DMS79 treated with DMSO at 0.1 percent for 48 hours (cell line): ENCODE data around the gene ZNF800.

ENCODE experiments used
- DNase-seq: peaks from one replicate; lab custom pipeline; 2025; lab: John Stamatoyannopoulos, UW

The ZNF800 gene

DNA sequence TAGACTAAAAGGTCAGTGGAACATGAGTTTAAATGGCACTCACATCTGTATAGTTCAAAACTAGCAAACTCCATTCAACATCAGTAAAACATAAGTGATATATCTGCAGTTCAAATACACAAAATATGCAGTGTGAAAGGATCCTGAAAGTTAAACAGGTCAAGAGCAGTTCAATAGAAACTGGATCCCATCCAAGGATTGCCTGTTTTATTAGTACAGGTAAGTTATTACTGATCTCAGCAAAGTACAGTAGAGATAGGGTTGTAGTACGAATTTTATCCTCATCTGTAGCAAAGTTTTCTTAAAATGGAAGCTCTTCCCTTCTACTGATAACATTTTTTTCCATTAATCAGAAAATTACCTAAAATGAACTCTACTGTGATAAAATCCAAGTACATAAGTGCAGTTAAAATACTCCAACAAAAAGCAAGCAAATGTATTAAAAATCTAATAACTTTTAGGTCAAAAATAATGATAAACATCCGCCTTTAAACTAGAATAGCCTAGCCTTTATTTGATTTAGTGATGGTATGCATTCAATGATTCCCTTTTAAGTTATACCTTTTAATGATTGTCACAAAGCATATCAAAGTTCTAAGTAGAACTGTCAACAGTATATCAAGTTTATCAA lies 2.2 kb downstream of the ZNF800 start:
- no peak for DNase-seq

DNA sequence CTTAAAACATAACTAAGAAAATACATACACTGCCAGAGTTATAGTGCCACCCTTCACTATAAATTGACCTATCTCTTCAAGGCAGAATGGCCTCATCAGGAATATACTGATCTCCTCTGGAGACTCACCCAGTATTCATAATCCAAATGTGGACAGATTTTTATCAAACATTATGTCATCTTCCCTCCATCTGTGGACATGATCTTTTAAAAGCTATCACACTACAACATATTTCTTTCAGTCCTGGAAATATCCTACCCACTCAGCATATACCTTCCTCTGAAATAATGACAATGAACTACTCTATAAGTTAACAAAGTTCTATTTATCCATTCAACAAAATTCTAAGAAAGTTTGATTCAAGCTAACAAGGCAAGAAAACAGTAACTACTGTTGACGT lies 3.2 kb downstream of the ZNF800 start:
- DNase-seq, result no peak

DNA sequence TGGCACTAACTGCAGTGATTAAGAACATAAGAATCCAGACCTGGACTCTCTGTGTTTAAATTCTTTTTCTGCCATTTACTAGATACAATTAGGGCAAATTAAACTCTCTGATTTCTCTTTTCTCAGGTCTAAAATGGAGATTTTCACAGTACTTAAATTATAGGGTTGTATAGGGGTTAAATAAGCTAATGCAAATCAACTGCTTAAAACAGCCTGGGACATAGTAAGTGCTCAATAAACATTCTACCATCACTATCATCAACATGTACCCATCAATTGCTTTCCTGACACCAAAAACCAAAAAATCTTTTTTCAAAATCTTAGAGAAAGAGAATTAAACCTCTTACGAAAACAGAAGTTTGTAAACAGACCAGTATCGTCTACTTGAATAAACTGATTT lies 4.5 kb downstream of the ZNF800 start:
- no peak for DNase-seq

DNA sequence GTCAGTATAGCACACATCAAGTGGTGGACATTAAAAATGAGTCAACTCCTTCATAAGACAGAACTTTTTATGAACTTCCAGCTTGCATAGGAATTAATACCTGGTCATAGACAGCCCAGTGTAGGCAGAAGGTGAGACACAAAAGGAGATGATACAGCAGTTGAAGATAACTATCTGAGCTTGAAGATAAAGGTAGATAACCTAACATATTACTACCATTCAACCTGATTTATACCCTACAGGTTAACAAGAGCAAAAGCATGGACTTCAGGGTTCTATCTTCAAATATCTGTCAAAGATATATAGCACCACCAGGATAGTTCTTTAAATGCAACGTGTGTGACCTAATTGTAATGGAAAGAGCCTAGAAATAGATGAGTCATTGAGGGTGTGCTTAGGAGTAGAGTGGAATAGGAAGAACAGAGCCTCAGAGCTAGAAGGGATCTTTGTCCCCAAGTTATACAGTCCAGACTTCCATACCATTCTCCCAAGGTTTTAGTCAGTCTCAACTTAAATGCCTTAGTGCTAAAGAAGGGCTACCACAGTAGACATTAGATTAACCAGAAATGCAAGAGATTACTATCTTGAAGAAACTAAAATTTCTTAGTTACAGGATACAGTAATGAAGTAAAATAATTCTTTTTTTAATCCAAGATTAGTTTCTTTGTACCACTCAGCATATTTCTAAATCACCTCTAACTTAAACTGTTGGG lies 9.2 kb downstream of the ZNF800 start:
- no peak for DNase-seq

DNA sequence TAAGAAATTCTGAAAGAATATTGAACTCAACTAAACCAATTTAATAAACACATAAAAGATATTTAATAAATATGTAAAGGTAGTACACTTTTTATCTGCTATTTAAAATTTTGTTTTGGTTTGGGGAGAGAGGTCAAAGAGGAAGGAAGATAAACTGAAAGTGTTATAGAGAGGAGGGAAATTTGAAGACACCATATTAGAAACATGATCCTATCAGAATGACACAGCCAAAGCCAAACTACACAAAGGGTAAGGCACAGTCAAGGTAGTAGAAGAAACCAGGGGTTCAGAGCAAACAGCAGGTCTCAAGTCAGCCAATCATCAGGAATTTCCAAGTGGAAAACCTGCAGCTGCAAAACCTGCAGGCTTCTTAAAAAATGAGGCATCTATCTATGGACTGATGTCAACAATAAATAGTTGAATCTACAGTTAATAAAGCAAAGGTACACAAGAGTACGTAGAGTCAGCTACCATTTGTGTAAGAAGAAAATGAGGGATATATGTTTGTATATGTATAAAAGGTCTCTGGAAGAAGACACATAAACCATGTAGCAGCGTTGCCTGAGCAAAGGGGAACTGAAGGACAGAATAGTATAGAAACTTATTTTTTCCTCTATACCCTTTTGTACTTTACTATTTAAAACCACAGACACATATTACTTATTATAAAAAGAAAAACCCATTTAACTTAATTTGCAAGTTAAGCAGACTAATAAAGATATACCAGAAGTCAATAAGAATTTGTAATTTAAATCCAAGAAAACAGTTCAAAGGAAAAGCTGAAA lies 10.0 kb downstream of the ZNF800 start:
- DNase-seq, result no peak

DNA sequence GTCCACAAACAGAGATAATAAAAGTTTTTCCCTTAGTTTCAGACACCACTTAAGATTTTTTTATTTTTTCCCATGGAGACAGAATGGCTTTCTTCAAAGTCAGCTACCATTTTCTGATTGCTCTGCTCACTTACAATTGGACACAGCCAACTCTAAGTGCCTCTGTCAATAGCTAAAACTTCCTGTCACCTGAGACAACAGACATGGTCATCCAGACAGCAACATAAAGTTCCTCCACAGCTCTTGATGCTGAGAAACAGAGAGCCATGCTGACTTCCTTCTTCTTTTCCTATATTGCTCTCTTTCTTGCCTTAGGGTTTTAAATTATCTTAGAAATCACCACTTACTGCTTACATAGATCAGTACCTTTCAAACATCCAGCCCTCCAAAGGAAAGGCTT lies 12.0 kb downstream of the ZNF800 start:
- DNase-seq, result no peak

DNA sequence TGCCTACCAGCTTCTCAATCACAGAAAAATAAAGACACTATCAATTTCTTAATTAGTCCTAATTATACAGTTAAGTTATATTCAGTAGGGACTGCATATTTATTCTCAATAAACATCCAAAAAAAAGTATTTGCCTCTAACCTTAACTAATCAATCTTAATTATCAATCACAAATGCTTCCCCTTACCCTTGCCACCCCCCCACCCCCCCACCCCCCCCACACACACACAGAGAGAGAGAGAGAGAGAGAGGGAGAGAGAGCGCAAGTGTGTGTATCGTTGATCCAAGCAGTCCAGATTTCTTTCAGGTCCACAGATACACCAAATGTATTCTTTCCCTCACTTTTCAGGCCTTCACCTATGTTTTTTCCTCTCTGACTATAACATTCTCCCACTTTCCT lies 12.9 kb downstream of the ZNF800 start:
- no peak for DNase-seq

DNA sequence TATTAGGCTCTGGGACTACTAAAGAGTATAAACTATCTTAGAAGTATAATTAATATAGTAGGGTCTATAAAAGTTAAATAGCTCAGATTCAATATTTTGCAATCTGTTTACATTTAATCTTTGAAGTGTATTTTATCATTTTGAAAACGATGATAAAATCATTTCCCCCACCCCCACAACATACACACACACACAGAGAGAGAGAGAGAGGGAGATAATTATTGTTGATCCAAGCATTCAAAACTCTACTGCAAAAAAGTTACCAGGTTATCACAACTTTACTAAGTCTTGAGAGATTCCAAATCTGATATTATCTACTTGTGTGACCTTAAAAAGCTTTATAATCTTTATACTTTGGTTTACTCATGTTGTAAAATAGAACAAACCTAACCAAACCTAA lies 14.0 kb downstream of the ZNF800 start:
- no peak for DNase-seq

DNA sequence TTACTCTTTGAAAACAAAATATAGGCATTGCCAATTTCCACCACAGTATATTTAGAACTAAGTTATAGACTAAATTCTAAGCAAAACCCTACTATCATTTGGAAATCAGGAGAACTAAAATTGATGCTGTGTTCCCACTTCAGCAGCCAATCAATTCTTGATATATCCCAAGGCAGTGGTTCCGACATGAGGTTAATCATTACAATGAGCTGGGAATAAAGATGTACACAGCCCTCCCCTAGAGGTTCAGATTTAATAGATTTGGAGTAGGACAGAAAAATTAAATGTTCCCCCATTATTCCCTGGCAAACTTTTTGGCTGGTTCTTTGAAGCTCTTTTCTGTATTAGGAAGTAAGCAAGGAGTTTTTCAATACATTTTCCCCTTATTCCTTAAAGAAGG lies 15.1 kb downstream of the ZNF800 start:
- DNase-seq, result no peak

DNA sequence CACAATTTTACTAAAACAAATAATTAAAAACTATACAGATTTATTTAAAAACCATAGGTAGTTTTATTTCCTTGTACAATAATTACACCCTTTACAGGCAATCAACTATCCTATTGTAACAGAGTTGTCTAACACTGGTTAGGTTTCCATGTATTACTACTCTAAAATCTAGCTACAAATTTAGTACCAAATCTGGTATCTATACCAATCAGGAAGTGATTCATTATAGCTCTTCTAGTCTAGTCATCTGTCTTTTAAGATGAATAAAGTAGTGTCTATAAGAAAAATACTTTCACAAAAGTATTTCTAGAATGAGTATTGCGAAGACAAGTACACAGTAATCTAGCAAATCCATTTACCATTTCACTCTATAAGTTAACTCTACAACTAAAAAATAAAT lies 16.9 kb downstream of the ZNF800 start:
- no peak for DNase-seq

DNA sequence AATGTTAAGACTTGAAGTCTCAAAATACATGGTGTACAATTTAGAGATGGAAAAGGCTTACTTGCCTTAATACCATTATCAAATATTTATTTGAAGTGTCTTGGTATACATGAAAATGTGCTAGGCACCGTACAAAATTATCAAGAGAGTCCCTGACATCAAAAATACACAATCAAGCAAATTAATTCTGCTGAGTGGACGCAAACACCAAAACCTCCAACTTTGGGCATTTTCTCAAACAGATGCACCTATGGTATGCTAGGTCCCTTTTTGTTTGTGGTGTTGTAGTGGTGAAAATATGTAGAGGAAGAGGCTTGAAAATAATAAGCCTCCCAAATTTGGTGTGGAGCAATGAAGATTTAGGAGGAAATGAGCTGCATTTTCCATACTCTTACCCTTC lies 24.8 kb downstream of the ZNF800 start:
- no peak for DNase-seq

DNA sequence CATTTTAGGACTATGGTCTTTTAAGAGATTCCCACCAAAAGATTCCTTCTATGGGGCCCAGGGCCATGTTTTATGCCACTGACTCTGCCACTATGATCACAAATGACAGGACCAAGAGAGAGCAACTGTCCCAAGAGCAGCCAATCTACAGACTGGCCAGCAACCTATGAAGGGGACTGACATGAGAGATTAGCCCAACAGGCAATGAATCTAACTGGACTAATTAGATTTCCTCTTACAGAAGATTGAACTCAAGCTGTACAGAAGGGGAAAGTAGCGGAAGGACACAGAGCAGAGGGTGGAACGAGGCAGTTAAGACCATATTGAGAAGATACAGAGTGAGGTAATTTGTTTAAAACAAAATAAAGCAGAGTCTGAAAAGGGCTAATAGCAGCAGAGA lies 25.8 kb downstream of the ZNF800 start:
- no peak for DNase-seq

DNA sequence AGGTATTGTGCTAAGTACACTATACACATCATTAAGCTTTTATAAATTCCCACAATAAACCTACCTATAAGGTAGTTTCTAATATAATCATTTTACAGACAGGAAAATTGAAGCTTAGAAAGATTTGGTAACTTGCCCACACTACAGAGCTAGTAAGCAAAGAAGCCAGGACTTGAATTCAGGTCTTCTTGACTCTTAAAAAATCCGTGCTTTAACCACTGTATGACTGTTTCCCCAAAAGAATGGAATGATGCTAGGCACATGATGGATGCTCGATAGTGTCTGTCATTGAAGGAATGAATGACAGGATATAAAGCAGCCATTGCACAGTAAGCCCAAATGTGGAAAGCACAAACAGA lies 26.6 kb downstream of the ZNF800 start:
- DNase-seq, result no peak

DNA sequence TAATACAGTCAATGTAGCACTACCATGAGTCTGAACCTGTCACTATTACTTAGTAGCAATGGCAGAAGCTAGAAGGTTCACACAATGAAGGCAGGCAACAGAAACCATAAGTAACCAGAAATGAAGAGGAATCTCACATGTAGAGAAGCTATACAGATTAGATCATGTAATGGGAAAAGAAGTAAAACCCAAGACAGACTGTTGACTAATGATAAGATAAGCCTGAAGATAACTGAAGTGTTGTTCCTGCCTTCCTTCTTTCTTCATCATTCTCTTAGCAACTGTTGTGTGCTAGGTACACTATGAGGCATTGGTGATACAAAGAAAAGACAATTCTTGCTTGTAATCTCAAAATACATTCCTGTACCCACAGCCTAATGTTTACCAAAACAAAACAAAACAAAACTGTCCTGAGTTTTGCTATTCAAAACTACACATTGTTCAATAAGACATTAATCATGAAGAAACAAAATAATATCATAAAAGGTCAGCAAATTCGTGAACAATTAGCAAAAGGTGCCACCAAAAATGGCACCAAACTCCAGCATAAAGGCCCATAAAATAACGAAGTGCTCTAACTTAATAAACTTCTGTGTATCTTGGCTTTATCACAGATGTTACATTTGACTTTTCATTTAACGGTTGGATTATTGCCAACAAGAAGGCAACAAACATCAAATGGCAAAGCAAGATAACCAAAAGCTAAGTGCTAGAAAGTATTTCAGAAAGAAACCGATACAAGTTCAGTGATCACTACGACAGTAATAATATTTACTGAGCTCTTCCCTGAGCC lies 27.1 kb downstream of the ZNF800 start:
- no peak for DNase-seq

DNA sequence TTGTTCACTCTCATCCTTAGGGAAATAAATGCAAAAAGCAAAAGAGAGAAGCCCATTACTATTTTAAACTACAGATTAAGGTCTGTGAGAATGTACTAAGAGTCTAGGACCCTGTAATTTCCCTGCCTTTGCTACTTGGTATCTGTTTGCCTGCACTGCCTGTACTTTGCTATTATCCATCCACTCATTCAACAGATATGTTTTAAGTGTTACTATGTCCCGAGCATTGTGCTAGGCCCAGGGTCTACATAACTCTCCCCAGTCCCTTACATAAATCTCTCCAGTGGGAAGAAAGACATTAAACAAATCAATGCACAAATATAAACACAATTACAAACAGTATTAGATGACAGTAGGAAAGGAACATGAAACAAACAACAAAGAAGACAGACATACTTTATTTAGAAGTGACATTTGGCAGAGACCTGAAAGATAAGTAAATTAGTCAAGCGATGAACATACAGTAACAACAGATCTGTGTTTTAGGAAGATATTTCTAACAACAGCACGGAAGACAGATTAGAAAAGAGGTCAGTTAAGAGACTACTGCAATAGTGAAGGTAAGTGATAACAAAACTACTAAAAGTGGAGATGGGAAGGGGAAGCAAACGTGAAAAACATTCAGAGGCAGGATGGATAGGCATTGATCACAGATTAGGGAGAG lies 30.0 kb downstream of the ZNF800 start:
- DNase-seq, result no peak

DNA sequence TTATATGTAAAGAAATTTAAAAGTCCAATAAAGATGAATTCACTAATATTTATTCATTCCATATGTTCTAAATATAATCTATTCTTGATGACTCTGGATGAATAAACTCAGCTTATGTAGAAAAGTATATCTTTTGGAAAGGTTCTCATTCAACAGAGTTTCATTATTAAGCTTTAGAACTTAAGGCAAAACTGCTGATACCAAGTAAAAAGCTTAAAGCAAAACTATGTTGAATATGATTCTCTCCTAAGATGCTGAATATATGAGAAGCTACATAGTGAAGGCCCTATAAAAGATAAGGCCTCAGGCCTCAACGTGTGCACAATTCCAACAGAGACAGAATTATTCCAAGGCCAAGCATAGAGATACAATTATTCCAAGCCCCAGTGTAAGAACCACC lies 30.8 kb downstream of the ZNF800 start:
- DNase-seq, result no peak

DNA sequence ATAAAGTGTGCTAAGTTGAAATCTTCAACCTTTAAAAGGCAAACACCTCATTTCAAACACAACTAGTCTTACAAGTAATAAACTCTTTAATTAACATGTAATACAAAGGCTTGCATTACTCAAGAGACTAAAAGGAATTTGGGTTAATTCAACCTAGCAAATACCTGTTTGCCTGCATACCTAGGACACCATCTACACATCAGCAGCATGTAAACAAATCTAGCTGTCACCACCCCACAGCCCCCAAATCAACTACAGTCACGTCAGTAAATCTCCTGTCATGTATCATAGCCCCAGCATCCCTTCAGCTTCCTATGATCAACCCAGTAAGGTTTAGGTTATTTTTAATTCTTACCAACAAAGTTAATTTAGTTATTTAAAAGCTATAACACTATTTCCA lies 33.5 kb downstream of the ZNF800 start:
- no peak for DNase-seq

DNA sequence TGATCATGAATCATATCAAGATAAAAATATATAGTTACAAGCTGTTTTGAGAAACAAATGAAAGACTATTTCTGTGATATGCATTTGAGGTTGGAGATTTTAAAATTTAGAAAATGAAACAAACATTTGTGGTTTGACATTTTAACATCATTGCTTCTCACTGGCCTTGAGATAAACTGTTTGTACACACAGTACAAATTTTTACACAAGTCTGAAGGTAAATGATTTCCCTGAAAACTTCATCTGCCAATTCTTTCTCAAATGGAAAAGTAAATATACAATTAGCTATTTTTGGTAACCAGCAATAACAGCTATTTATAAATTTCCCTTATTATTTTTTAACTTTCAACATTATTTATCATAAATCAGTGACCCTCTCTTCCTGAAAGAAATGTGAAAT lies 38.6 kb downstream of the ZNF800 start:
- no peak for DNase-seq

DNA sequence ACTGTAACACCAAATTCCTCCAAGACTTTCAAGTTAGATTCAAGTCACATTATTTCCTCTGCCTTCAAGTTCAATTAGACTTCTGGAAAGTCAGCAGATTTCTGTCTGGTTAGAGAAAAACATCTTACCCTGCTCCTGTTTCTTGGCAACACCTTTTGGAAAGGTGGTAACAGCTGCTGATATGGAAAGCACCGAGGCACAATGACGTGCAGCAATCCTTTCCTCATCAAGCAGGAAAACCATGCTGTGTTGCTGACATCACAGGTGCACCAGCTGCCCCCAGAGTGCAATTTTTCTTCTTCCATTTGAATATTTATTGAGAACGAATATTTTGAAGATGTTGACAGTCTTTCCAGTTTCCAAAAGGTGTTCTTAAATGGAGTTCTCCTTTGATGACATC lies 41.9 kb downstream of the ZNF800 start:
- no peak for DNase-seq

DNA sequence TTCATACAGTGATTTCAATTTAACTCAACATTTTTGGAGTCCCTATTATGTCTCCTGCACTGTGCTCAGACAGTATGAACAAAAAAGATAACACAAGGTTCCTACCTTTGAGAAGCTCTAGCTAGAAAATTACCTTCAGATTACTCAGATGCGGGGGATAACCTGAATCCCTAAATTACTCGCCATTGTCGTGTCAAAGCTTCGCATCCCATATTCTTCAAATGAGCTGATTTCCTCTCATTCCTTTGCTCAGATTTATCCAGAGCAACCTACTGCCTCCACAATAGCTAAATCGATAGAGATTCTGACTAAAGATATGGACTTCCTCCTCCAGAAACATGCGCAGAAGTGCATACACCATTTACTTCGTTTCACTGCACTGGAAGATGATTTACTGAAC lies 42.6 kb downstream of the ZNF800 start:
- no peak for DNase-seq

DNA sequence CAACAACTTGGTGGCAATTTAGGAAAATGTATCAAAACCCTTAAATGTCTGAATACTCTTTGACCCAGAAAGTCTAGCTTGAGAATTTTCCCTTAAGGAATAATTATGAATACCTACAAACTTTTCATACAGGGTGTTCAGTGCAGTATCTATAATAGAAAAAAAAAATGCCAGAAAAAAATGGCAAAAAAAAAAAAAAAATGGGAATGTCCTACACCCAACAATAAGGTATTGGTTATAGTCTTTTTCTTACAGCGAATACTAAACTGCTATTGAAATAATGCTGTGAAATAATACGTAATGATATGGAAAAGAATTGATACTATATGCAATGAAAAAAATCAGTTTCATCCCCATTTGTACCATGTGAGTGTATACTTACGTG lies 44.3 kb downstream of the ZNF800 start:
- DNase-seq, result no peak

DNA sequence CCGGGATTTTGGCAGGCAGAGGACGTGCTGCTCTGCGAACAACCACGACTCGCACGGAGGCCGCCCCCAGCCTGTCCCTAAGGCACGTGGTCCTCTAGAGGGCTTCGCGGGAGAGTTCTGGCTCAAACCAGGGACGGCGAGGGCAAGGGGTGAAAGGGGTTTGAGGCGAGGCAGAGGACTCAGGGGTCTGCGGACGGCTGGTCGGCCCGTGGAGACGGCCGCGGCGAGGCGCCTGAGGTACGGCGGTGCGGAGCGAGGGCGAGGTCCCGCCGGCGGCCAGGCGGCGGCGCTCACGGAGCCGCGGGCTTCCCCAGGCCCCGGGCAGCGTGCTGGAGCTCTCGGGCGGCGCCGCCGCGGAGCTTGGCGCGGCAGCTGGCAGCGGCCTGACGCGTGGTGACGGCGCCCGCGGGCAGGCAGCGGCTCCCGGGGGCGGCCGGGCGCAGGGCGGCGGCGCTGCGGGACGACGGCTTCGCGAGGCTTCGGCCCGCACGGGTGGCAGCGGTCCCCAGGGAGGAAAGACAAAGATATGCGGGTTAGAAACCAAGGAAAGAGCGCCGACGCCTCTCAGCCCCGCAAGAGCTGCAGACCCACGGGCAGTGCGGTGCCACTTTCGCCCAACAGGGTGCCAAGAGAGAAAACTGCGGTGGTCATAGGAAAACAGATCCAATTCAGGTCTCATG lies 44.8 kb downstream of the ZNF800 start:
- DNase-seq, result peak; percentile 70
